ENCODE data around the gene GSDME. TPM values are rescaled to one million over a fixed set of nuclear protein-coding genes. Genes with fewer than 3 reads are reported as not detected.

Gene GSDME
- total RNA-seq, 1 donor from 2014 or later, result 10.8 TPM

GRCh38 chr7:24692592-24692991 is 64.7 kb downstream of the GSDME start:
- DNase-seq (ENCODE audit: extremely low spot score, unreplicated experiment), result no peak
- no peak overlapping the region for H3K27ac Mint-ChIP-seq
- TF ChIP-seq CTCF (conservative IDR thresholded peaks at IDR 0.05), result no peak
- no peaks in the 10 kb centered on the region for H3K4me1 Mint-ChIP-seq (ENCODE audit: unreplicated experiment)
- H3K27me3 Mint-ChIP-seq, result no peaks in the 10 kb centered on the region
- H3K9me3 Mint-ChIP-seq, result no peaks in the 10 kb centered on the region
- H3K4me3 Mint-ChIP-seq, result no peak overlapping the region
- H3K36me3 Mint-ChIP-seq, result peaks cover 4% of the 10 kb centered on the region

GRCh38 chr7:24690251-24690650 is 67.0 kb downstream of the GSDME start:
- H3K4me3 Mint-ChIP-seq, result no peak overlapping the region
- no peaks in the 10 kb centered on the region for H3K27me3 Mint-ChIP-seq
- peaks cover 12% of the 10 kb centered on the region for H3K36me3 Mint-ChIP-seq
- no peak for DNase-seq (ENCODE audit: extremely low spot score, unreplicated experiment)
- H3K9me3 Mint-ChIP-seq, result no peaks in the 10 kb centered on the region
- H3K27ac Mint-ChIP-seq, result no peak overlapping the region
- TF ChIP-seq CTCF (conservative IDR thresholded peaks at IDR 0.05), result no peak
- H3K4me1 Mint-ChIP-seq (ENCODE audit: unreplicated experiment), result no peaks in the 10 kb centered on the region

GRCh38 chr7:24685708-24686107 is 71.6 kb downstream of the GSDME start:
- no peak for TF ChIP-seq CTCF (conservative IDR thresholded peaks at IDR 0.05)
- no peak overlapping the region for H3K27ac Mint-ChIP-seq
- H3K4me1 Mint-ChIP-seq (ENCODE audit: unreplicated experiment), result no peaks in the 10 kb centered on the region
- H3K4me3 Mint-ChIP-seq, result no peak overlapping the region
- no peak for DNase-seq (ENCODE audit: extremely low spot score, unreplicated experiment)
- no peaks in the 10 kb centered on the region for H3K9me3 Mint-ChIP-seq
- H3K36me3 Mint-ChIP-seq, result peaks cover 23% of the 10 kb centered on the region
- no peaks in the 10 kb centered on the region for H3K27me3 Mint-ChIP-seq

- H3K4me3 Mint-ChIP-seq, result no peak overlapping the region
- TF ChIP-seq CTCF (conservative IDR thresholded peaks at IDR 0.05), result no peak
- peaks cover 4% of the 10 kb centered on the region for H3K4me1 Mint-ChIP-seq (ENCODE audit: unreplicated experiment)
- H3K27ac Mint-ChIP-seq, result no peak overlapping the region
- H3K36me3 Mint-ChIP-seq, result peaks cover 3% of the 10 kb centered on the region
- H3K27me3 Mint-ChIP-seq, result no peaks in the 10 kb centered on the region
- H3K9me3 Mint-ChIP-seq, result no peaks in the 10 kb centered on the region
- no peak for DNase-seq (ENCODE audit: extremely low spot score, unreplicated experiment)
Measured at GRCh38 chr7:24670782-24671181, 86.5 kb downstream of the GSDME start.

GRCh38 chr7:24669971-24670591 is 87.2 kb downstream of the GSDME start:
- Mint-ChIP-seq H3K36me3 (peaks cover 3% of the 10 kb centered on the region), H3K27ac (no peak overlapping the region), H3K4me1 (ENCODE audit: unreplicated experiment) (peaks cover 4% of the 10 kb centered on the region), H3K4me3 (no peak overlapping the region), H3K27me3 (no peaks in the 10 kb centered on the region), H3K9me3 (no peaks in the 10 kb centered on the region)
- no peak for TF ChIP-seq CTCF (conservative IDR thresholded peaks at IDR 0.05)
- no peak for DNase-seq (ENCODE audit: extremely low spot score, unreplicated experiment)

All from type B pancreatic cell (in vitro differentiated cells).